NB4 (cell line): ENCODE data around the gene PRX.

ENCODE experiments used
- DNase-seq: peaks from one replicate; pipeline ENCODE4 v3.0.0; 2010; ENCODE audit warnings: low read depth
- H3K4me3 ChIP-seq: one replicate; pipeline ENCODE4 v1.5.1; 2011; ENCODE audit warnings: mild to moderate bottlenecking, low read depth, low read length, moderate library complexity
- CTCF ChIP-seq: IDR thresholded peaks from one replicate; pipeline ENCODE4 v1.5.1; 2012; ENCODE audit warnings: low read depth, low read length
- MAX ChIP-seq: IDR thresholded peaks from 2 replicates; pipeline ENCODE4 v1.6.1; 2011; ENCODE audit warnings: low read depth, low read length
- MYC ChIP-seq: IDR thresholded peaks from 2 replicates; pipeline ENCODE4 v1.6.1; 2011; ENCODE audit warnings: low read depth, low read length
- POLR2A ChIP-seq: IDR thresholded peaks from 2 replicates; pipeline ENCODE4 v1.6.1; 2011; ENCODE audit warnings: mild to moderate bottlenecking; ENCODE audit not compliant: insufficient read length; ENCODE audit errors: extremely low read depth

PRX gene

GRCh38 chr19:40416918-40417642 is 3.9 kb upstream of the PRX start:
- no peak for TF ChIP-seq MAX
- no peak for TF ChIP-seq POLR2A
- TF ChIP-seq MYC, result no peak
- TF ChIP-seq CTCF, result no peak
- H3K4me3 ChIP-seq, result no peak overlapping the region
- DNase-seq, result no peak

- no peak for DNase-seq
- no peak for TF ChIP-seq CTCF
- TF ChIP-seq MAX, result no peak
- TF ChIP-seq MYC, result no peak
- TF ChIP-seq POLR2A, result no peak
- H3K4me3 ChIP-seq, result no peak overlapping the region
Observed at GRCh38 chr19:40415768-40416167, 2.6 kb upstream of the PRX start.

GRCh38 chr19:40414542-40415535 is 1.7 kb upstream of the PRX start:
- DNase-seq, result no peak
- H3K4me3 ChIP-seq, result no peak overlapping the region
- no peak for TF ChIP-seq CTCF
- no peak for TF ChIP-seq MAX
- TF ChIP-seq POLR2A, result no peak
- no peak for TF ChIP-seq MYC

GRCh38 chr19:40412866-40413265 is 312 bp downstream of the PRX start:
- TF ChIP-seq CTCF (no peak), MYC (no peak), MAX (no peak), POLR2A (no peak)
- no peak overlapping the region for H3K4me3 ChIP-seq
- no peak for DNase-seq

- TF ChIP-seq POLR2A (no peak), MYC (no peak), CTCF (no peak), MAX (no peak)
- no peak overlapping the region for H3K4me3 ChIP-seq
- DNase-seq, result no peak
Observed at GRCh38 chr19:40411958-40412499, 1.1 kb downstream of the PRX start.
